Panc1 (cell line): ENCODE measurements around the gene HAUS8. TPM values are rescaled to one million over a fixed set of nuclear protein-coding genes. Genes with fewer than 3 reads are reported as not detected.

Experiments used
- ATAC-seq: fragments of 200-7000 bp; cut with Tn5 transposase; 2 replicates; pipeline ENCODE4 v1.9.1; 2020; ENCODE audit warnings: mild to moderate bottlenecking, moderate library complexity
- BruUV-seq: library from RNA; stranded (reverse); fragments of 400-500 nt; replicated peaks from 2 replicates; lab custom pipeline; 2021; lab: Mats Ljungman, UMichigan
- CTCF ChIA-PET: fragments of 300-600 bp; sonication (Branson Sonifier 250); formaldehyde crosslinking; loops from one replicate; lab custom pipeline; 2022; ENCODE audit warnings: antibody characterized with exemption; lab: Charles Lee
- POLR2A ChIA-PET: fragments of 300-600 bp; sonication (Branson Sonifier 250); formaldehyde crosslinking; loops from one replicate; lab custom pipeline; 2022; ENCODE audit warnings: antibody characterized with exemption; lab: Charles Lee
- DNase-seq: peaks from one replicate; pipeline ENCODE4 v3.0.0-alpha.2; 2010; ENCODE audit warnings: low read depth, low spot score
- H3K27ac ChIP-seq: 2 replicates; pipeline ENCODE4 v1.5.1; 2011; ENCODE audit warnings: mild to moderate bottlenecking, low read length, inconsistent platforms
- H3K27me3 ChIP-seq: fragments of 200-500 bp; sonication (Bioruptor generic); 2 replicates; pipeline ENCODE4 v1.6.0; 2014; ENCODE audit warnings: low read length, inconsistent platforms; ENCODE audit not compliant: control insufficient read depth, insufficient read depth
- H3K36me3 ChIP-seq: fragments of 200-500 bp; sonication (Bioruptor generic); 2 replicates; pipeline ENCODE4 v1.5.1; 2014; ENCODE audit warnings: inconsistent platforms, mild to moderate bottlenecking, low read length, moderate library complexity; ENCODE audit not compliant: control insufficient read depth, insufficient read depth
- H3K4me1 ChIP-seq: 2 replicates; pipeline ENCODE4 v1.5.1; 2011; ENCODE audit warnings: inconsistent platforms, mild to moderate bottlenecking, low read length, moderate library complexity; ENCODE audit not compliant: control insufficient read depth, insufficient read depth
- H3K4me3 ChIP-seq, 2 experiments: 2 replicates each; pipeline ENCODE4 v1.5.1; 2011 to 2012; ENCODE audit warnings: low read depth in 2 of 2, low read length in 2 of 2, mild to moderate bottlenecking in 2 of 2, inconsistent platforms in 1 of 2, moderate library complexity in 1 of 2
- H3K9me3 ChIP-seq: fragments of 200-500 bp; sonication (Bioruptor generic); 2 replicates; pipeline ENCODE4 v1.5.1; 2014; ENCODE audit warnings: low read depth, mild to moderate bottlenecking, inconsistent platforms, low read length, moderate library complexity; ENCODE audit not compliant: control insufficient read depth, insufficient read depth
- CTCF ChIP-seq: fragments of 450-650 bp; IDR thresholded peaks from 2 replicates; pipeline ENCODE4 v1.5.1; 2017; ENCODE audit warnings: mild to moderate bottlenecking
- POLR2AphosphoS5 ChIP-seq: IDR thresholded peaks from 2 replicates; pipeline ENCODE4 v1.6.1; 2012; ENCODE audit warnings: mild to moderate bottlenecking, low read depth, low read length, moderate library complexity
- REST ChIP-seq, 2 experiments: IDR thresholded peaks; 2 replicates each; pipeline ENCODE4 v1.6.1; 2011 to 2012; ENCODE audit warnings: low read depth in 2 of 2, control low read depth in 1 of 2, low read length in 1 of 2, mild to moderate bottlenecking in 1 of 2, moderate library complexity in 1 of 2; ENCODE audit not compliant: insufficient read depth in 1 of 2
- SIN3A ChIP-seq: IDR thresholded peaks from 2 replicates; pipeline ENCODE4 v1.6.1; 2012; ENCODE audit warnings: low read depth, mild to moderate bottlenecking, low read length, moderate library complexity, borderline replicate concordance; ENCODE audit not compliant: insufficient read depth
- TCF7L2 ChIP-seq: IDR thresholded peaks from 2 replicates; pipeline ENCODE4 v1.6.1; 2011; ENCODE audit warnings: mild to moderate bottlenecking, low read depth, low read length, inconsistent platforms
- in situ Hi-C: cut with HindIII; loops from 2 replicates; pipeline ENCODE4 v1.10.0; 2016; ENCODE audit warnings: low sequenced_read_pairs, low pct_unique_long_range_greater_than_20kb
- intact Hi-C: fragments of 100-400 bp; cut with micrococcal nuclease; formaldehyde crosslinking; loops from one replicate; pipeline ENCODE4 v1.10.0; 2022; ENCODE audit not compliant: unreplicated experiment
- total RNA-seq: library from RNA; stranded (reverse); gene quantifications from one replicate; pipeline ENCODE4 v1.2.1, GENCODE V29; 2021; ENCODE audit not compliant: unreplicated experiment

Gene HAUS8
- total RNA-seq, 1 experiment from 2014 or later, result 18.2 TPM

- Histone ChIP-seq H3K4me1 (peaks cover 27% of the 10 kb centered on the region), H3K9me3 (no peaks in the 10 kb centered on the region), H3K36me3 (no peaks in the 10 kb centered on the region), H3K27ac (peak overlapping the region; percentile 93), H3K27me3 (no peaks in the 10 kb centered on the region), H3K4me3 (no peak overlapping the region)
- CTCF ChIA-PET, result no interaction called here
- DNase-seq (no peak), ATAC-seq (no peak)
- in situ Hi-C loops, result no loop called here
- POLR2A ChIA-PET, result no interaction called here
- TF ChIP-seq CTCF, result no peak
- no peak for TF ChIP-seq TCF7L2
- no peak for TF ChIP-seq REST (IDR thresholded peaks at IDR 0.05; ENCODE audit: insufficient read depth in 1 of 2, low read depth in 2 of 2, low read length in 1 of 2)
- TF ChIP-seq POLR2AphosphoS5, result no peak
- no peak for TF ChIP-seq SIN3A
- BruUV-seq, result no TSS peak
- intact Hi-C loops, result no loop called here
Measured at GRCh38 chr19:17080440-17080801, 5.2 kb upstream of the HAUS8 start.

GRCh38 chr19:17079710-17080439 lies 4.6 kb upstream of the HAUS8 start:
- Histone ChIP-seq H3K36me3 (no peaks in the 10 kb centered on the region), H3K4me3 (peak overlapping the region; percentile 36 to 45), H3K4me1 (peaks cover 27% of the 10 kb centered on the region), H3K9me3 (no peaks in the 10 kb centered on the region), H3K27ac (peak overlapping the region; percentile 93), H3K27me3 (no peaks in the 10 kb centered on the region)
- in situ Hi-C loops (no loop called here), intact Hi-C loops (no loop called here)
- no TSS peak for BruUV-seq
- ATAC-seq (peak; percentile 77), DNase-seq (peak; percentile 74)
- TF ChIP-seq TCF7L2 (no peak), POLR2AphosphoS5 (no peak), SIN3A (no peak), CTCF (no peak), REST (IDR thresholded peaks at IDR 0.05; ENCODE audit: insufficient read depth in 1 of 2, low read depth in 2 of 2, low read length in 1 of 2) (no peak)
- ChIA-PET CTCF (no interaction called here), POLR2A (no interaction called here)
